DND-41 (cell line): ENCODE data around the gene ENO4.

ENCODE experiments used
- EZH2 ChIP-seq: IDR thresholded peaks from 3 replicates; pipeline ENCODE4 v1.6.1; 2012; ENCODE audit warnings: borderline replicate concordance, low read depth, mild to moderate bottlenecking, moderate library complexity, low read length, inconsistent platforms; ENCODE audit not compliant: severe bottlenecking
- TF ChIP-seq, protein P1 (sequence below): IDR thresholded peaks from 2 replicates; pipeline ENCODE4 v1.5.1; 2012; ENCODE audit warnings: borderline replicate concordance, low read length, moderate library complexity, mild to moderate bottlenecking; ENCODE audit not compliant: poor library complexity, severe bottlenecking; ENCODE audit errors: extremely low read depth

DNA sequence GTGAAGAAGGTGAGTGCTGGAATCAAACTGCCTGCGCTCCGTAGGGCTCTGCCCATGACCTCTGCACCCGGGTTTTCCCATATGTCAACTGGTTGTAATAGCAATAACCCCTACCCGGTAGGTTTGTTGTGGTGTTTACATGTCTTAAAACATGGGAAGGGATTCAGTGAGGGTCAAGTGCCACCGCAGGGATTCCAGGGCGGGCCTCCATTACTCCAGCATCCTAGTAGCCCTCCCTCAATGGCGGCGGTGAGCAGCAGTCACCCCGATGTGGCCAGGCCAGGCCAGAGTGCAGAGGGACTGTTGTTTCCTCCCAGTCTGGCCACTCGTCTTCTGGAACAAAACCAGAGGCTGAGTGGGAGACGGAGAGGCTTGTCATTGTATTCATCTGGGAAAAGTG, 37.6 kb upstream of the ENO4 start:
- no peak for TF ChIP-seq EZH2
- TF ChIP-seq, protein P1, sequence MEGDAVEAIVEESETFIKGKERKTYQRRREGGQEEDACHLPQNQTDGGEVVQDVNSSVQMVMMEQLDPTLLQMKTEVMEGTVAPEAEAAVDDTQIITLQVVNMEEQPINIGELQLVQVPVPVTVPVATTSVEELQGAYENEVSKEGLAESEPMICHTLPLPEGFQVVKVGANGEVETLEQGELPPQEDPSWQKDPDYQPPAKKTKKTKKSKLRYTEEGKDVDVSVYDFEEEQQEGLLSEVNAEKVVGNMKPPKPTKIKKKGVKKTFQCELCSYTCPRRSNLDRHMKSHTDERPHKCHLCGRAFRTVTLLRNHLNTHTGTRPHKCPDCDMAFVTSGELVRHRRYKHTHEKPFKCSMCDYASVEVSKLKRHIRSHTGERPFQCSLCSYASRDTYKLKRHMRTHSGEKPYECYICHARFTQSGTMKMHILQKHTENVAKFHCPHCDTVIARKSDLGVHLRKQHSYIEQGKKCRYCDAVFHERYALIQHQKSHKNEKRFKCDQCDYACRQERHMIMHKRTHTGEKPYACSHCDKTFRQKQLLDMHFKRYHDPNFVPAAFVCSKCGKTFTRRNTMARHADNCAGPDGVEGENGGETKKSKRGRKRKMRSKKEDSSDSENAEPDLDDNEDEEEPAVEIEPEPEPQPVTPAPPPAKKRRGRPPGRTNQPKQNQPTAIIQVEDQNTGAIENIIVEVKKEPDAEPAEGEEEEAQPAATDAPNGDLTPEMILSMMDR = no peak
